Endometrial microvascular endothelial cells (primary cell): Measurements from ENCODE around the gene DIP2A. TPM values are rescaled to one million over a fixed set of nuclear protein-coding genes. Genes with fewer than 3 reads are reported as not detected.
"Not testable (repeated sequence)": the region's sequence is repeated elsewhere in the genome, so short reads cannot be mapped to it uniquely, and the experiment has no call there.

Source experiments
- in situ Hi-C: cut with HindIII; loops from 2 replicates; pipeline ENCODE4 v1.10.0; 2017; ENCODE audit warnings: low sequenced_read_pairs, low pct_unique_long_range_greater_than_20kb; ENCODE audit errors: inconsistent ontology term
- total RNA-seq: library from RNA; depleted of rRNA; stranded (reverse); fragments of >200 nt; gene quantifications from one replicate; pipeline ENCODE4 v1.2.3, GENCODE V29; 2015; ENCODE audit errors: inconsistent ontology term

Gene DIP2A
- total RNA-seq, 1 donor from 2014 or later, result 28.9 TPM

GRCh38 chr21:46560568-46561444, 102.1 kb downstream of the DIP2A start:
- in situ Hi-C loops, result no loop called here

GRCh38 chr21:46561445-46562090, 102.9 kb downstream of the DIP2A start:
- in situ Hi-C loops, result no loop called here

GRCh38 chr21:46562472-46562871, 103.8 kb downstream of the DIP2A start:
- in situ Hi-C loops, result no loop called here

- in situ Hi-C loops, result no loop called here
Measured at GRCh38 chr21:46562964-46563607, 104.4 kb downstream of the DIP2A start.

GRCh38 chr21:46564391-46564790, 105.7 kb downstream of the DIP2A start:
- in situ Hi-C loops, result no loop called here

GRCh38 chr21:46567348-46567747, 108.7 kb downstream of the DIP2A start:
- in situ Hi-C loops, result no loop called here

- in situ Hi-C loops, result no loop called here
Measured at GRCh38 chr21:46568562-46568961, 109.9 kb downstream of the DIP2A start.

GRCh38 chr21:46569081-46569480, 110.4 kb downstream of the DIP2A start:
- in situ Hi-C loops, result no loop called here

- in situ Hi-C loops, result no loop called here
Measured at GRCh38 chr21:46570119-46570518, 111.4 kb downstream of the DIP2A start.

GRCh38 chr21:46570631-46571030, 111.9 kb downstream of the DIP2A start:
- in situ Hi-C loops, result no loop called here

- in situ Hi-C loops, result no loop called here
Measured at GRCh38 chr21:46572850-46573249, 114.2 kb downstream of the DIP2A start.

GRCh38 chr21:46577786-46578185, 119.1 kb downstream of the DIP2A start:
- in situ Hi-C loops, result not testable (repeated sequence)

- in situ Hi-C loops, result not testable (repeated sequence)
Measured at GRCh38 chr21:46579394-46579793, 120.7 kb downstream of the DIP2A start.

GRCh38 chr21:46581780-46582307, 123.2 kb downstream of the DIP2A start:
- in situ Hi-C loops, result no loop called here

GRCh38 chr21:46585191-46585953, 126.7 kb downstream of the DIP2A start:
- in situ Hi-C loops, result no loop called here

GRCh38 chr21:46594276-46594675, 135.6 kb downstream of the DIP2A start:
- in situ Hi-C loops, result no loop called here

- in situ Hi-C loops, result no loop called here
Measured at GRCh38 chr21:46596201-46596600, 137.5 kb downstream of the DIP2A start.

- in situ Hi-C loops, result no loop called here
Measured at GRCh38 chr21:46597031-46597430, 138.3 kb downstream of the DIP2A start.

GRCh38 chr21:46597896-46598343, 139.2 kb downstream of the DIP2A start:
- in situ Hi-C loops, result no loop called here
